GM10266 (cell line): ENCODE data around the gene RPL13.

Experiments
- DNase-seq: peaks from one replicate; pipeline ENCODE4 v3.0.0; 2012; ENCODE audit errors: extremely low spot score
- CTCF ChIP-seq: IDR thresholded peaks from 2 replicates; pipeline ENCODE4 v1.5.1; 2012; ENCODE audit warnings: mild to moderate bottlenecking, low read depth; ENCODE audit not compliant: control insufficient read depth, insufficient read depth; ENCODE audit errors: missing control alignments

Gene RPL13

DNA sequence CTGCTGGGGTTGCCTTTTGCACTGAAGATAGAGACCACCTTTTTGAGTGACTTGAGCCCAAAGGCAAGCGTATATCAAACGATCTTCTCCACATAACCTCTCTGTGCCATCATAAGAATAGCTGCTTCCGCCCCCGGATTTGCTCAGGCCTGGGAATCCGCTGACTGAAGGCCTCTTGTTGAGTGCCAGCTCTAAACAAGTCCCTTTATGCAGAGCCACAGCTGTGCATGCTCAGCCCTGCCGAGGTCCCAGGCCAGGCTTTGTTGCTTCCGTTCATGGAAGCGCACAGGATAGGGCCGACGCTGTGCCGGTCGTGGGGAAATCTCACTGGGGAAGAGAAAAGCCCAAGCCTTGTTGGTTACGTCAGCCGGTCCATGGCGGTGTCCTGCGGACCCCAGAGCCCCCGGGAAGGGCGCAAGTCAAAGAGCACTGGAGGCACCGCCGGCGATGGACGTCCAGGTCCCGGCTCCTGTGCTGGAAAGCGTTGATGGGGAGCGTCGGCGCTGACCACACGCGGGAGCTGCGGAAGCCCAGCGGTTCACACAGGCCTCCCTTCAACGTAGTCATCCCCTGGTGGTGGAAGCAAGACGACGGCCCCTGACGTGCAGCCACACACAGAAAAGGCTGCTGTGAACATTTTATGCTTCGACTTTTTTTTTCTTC lies 23.5 kb upstream of the RPL13 start:
- TF ChIP-seq CTCF = no peak
- no peak for DNase-seq

GRCh38 chr16:89537549-89537925 lies 22.9 kb upstream of the RPL13 start:
- no peak for TF ChIP-seq CTCF
- no peak for DNase-seq

DNA sequence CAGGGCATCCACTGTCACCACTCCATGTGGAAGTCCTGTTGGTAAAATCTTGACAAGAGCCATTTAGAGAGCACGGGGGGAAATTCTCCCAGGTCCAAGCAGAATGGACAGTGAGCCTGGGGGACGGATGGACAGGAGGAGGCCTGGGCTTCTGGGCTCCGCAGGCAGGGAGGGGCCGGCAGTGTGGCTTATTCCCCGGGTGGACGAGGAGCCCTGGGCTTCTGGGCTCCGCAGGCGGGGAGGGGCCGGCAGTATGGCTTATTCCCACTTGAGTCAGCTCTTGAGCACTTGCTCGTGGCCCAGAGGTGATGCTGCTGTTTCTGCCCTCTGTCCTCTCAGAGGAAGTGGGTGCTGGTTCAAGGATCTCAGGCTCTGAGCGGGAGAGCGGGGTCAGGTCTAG lies 22.2 kb upstream of the RPL13 start:
- DNase-seq = no peak

GRCh38 chr16:89540557-89540956 lies 19.9 kb upstream of the RPL13 start:
- no peak for DNase-seq
- TF ChIP-seq CTCF = no peak

More for the DNA sequence above, 22.2 kb upstream of the RPL13 start:
- no peak for TF ChIP-seq CTCF

- no peak for DNase-seq
- TF ChIP-seq CTCF = no peak
These were observed 18.7 kb upstream of the RPL13 start for GRCh38 chr16:89541792-89542191.

DNA sequence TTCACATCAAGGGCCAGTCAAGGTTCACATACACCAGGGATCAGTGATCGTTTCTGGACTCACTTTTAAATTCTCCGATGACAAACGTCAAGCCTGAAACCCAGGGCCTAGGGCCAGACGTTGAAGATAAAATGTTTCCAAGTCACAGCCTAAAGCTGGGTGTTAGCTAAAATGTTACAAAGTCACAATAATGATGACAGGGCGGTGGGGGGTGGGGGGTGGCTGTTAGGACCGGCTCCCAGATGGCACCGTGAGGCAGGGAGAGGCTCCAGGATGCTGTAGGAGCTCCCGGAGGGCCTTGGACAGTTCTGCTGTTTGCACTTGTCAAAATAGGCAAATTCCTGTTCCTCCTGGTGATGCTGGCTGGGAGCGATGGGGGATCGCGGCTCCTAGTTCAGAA lies 16.4 kb upstream of the RPL13 start:
- no peak for DNase-seq
- TF ChIP-seq CTCF = no peak

GRCh38 chr16:89544713-89545043 lies 15.8 kb upstream of the RPL13 start:
- TF ChIP-seq CTCF = no peak
- DNase-seq = no peak
